Activated T-cell treated with anti-CD3 and anti-CD28 coated beads, Interleukin-2, amount 50 U/mL, for 72 hours (primary cell): ENCODE data around the gene DCTN4. TPM values are rescaled to one million over a fixed set of nuclear protein-coding genes. Genes with fewer than 3 reads are reported as not detected.

ENCODE experiments used
- ATAC-seq, 2 donors: fragments of 150-1000 bp; cut with Tn5 transposase; replicated peaks in 1 of 2; 2 replicates each; pipeline ENCODE4 v1.10.0; 2021; ENCODE audit warnings: moderate library complexity in 2 of 2, mild to moderate bottlenecking in 1 of 2
- DNase-seq, 2 donors: peaks; one replicate each; pipeline ENCODE4 v3.0.0; 2021 to 2022; ENCODE audit warnings: mixed read lengths in 1 of 2
- H3K27ac Mint-ChIP-seq: one replicate; pipeline ENCODE4 v1.8.0; 2022; ENCODE audit warnings: mild to moderate bottlenecking, moderate library complexity, mixed read lengths
- H3K27me3 Mint-ChIP-seq: one replicate; pipeline ENCODE4 v1.8.0; 2022; ENCODE audit warnings: low read depth, mixed read lengths
- H3K36me3 Mint-ChIP-seq, 2 donors: one replicate each; pipeline ENCODE4 v1.8.0; 2022; ENCODE audit warnings: mixed read lengths in 2 of 2, mild to moderate bottlenecking in 1 of 2; ENCODE audit not compliant: insufficient read depth in 2 of 2
- H3K4me1 Mint-ChIP-seq: one replicate; pipeline ENCODE4 v1.8.0; 2022; ENCODE audit warnings: low read depth, mixed read lengths
- H3K4me3 Mint-ChIP-seq, 2 donors: one replicate each; pipeline ENCODE4 v1.8.0; 2022; ENCODE audit warnings: mild to moderate bottlenecking in 2 of 2, mixed read lengths in 2 of 2, moderate library complexity in 2 of 2
- H3K9me3 Mint-ChIP-seq, 2 donors: one replicate each; pipeline ENCODE4 v1.8.0; 2022; ENCODE audit warnings: mixed read lengths in 2 of 2
- total RNA-seq, 2 donors: library from RNA; stranded (reverse); gene quantifications; one replicate each; pipeline ENCODE4 v1.2.3, GENCODE V29; 2022

DCTN4 gene
- total RNA-seq, 2 donors from 2014 or later, result 58.1 to 61.5 TPM

DNA sequence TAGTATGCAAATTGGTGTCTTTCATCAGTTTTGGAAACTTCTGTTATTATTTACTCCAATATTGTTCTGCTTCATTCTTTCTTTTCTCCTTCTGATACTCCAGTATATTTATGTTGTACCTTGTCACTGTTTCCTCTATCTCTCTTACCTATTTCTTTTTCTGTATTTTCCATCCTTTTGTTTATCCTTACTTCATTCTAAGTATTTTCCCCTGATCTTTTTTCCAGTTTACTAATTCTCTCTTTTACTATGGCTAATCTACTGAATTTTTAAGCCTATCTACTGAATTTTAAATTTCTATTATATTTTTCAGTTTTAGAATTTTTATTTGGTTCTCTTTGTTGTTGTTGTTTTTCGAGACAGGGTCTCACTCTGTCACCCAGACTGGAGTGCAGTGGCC is 27.1 kb upstream of the DCTN4 start:
- Mint-ChIP-seq H3K9me3 (peaks cover 3 to 4% of the 10 kb centered on the region in 2 donors), H3K36me3 (peaks cover 9 to 29% of the 10 kb centered on the region in 2 donors), H3K27ac (peak overlapping the region; percentile 16), H3K4me1 (peaks cover 91% of the 10 kb centered on the region), H3K27me3 (no peaks in the 10 kb centered on the region), H3K4me3 (peak overlapping the region in 1 of 2 donors; percentile 58)
- DNase-seq, result no peak
- ATAC-seq, result no peak

GRCh38 chr5:150783422-150783928 is 24.7 kb upstream of the DCTN4 start:
- Mint-ChIP-seq H3K9me3 (peaks cover 3 to 4% of the 10 kb centered on the region in 2 donors), H3K27me3 (no peaks in the 10 kb centered on the region), H3K4me3 (peak overlapping the region; percentile 63 to 98), H3K36me3 (peaks cover 11 to 26% of the 10 kb centered on the region in 2 donors), H3K4me1 (peaks cover 87% of the 10 kb centered on the region), H3K27ac (peak overlapping the region; percentile 100)
- DNase-seq (peak; percentile 69 to 77), ATAC-seq (peak; percentile 83 to 84)

DNA sequence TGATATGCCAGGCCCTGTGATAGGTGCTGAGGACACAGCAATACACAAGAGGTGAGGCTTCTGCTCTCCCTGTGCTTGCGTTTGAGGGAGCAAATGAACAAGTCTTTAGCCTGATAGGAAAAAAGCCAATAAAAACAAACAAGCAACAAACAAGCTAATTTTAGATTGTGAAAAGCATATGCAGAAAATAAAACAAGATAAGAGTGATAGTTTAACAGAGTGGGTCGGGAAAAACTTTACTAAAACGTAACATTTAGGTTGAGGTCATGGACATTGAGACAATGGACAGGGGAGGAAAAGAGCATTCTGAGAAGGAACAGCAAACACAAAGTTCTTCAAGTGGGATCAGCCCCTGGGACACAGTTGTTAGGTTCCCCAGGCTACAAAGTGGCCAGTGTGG is 24.0 kb upstream of the DCTN4 start:
- peaks cover 3 to 4% of the 10 kb centered on the region in 2 donors for H3K9me3 Mint-ChIP-seq
- peak overlapping the region; percentile 100 for H3K27ac Mint-ChIP-seq
- DNase-seq (no peak), ATAC-seq (no peak)
- H3K27me3 Mint-ChIP-seq, result no peaks in the 10 kb centered on the region
- H3K4me1 Mint-ChIP-seq, result peaks cover 90% of the 10 kb centered on the region
- H3K4me3 Mint-ChIP-seq, result peak overlapping the region; percentile 63 to 98
- H3K36me3 Mint-ChIP-seq, result peaks cover 11 to 26% of the 10 kb centered on the region in 2 donors

DNA sequence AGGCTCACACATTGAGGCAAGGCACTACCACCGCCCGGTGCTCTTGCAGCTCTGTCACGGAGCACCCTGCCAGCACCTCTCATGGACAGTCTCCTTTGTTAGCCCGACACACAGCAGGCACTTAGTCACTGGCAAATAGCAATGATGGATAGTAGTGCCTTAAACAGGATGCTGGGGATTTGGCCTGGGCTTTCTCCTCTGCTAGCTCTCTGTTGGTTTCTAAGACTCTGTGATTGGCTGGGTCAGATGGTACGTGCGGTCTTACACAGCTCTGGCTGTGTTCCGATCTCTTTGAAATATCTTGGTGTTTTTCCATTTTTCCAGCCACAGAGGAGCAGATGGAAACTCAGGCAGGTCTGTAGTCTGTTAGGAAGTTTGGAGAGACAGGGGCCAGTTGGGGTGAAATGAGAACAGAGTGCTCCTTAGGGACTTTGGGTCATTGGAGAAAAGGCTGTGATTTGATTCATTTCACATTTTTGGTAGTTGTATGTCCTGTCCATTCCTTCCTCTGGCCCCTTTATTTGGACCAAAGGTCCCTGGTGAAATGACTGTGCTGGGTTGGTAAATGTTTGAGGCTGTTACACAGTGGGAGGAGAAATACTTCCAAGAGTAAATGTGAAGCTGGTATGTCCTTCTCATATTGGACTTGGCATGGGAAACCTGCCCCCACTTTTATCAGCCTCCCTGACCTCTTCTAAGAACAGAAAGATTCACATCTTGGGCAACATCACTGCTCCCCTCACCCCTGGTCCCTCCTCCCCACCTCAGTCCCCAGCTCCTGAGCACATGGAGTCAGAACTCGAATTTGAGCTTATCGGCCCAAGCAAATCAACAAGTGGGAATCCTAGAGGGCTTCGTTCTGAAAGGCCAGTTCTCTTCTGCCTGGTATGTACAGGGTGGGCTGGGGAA is 23.1 kb upstream of the DCTN4 start:
- H3K4me3 Mint-ChIP-seq, result peak overlapping the region; percentile 63 to 98
- ATAC-seq, result no peak
- peaks cover 84% of the 10 kb centered on the region for H3K4me1 Mint-ChIP-seq
- no peak for DNase-seq
- H3K27ac Mint-ChIP-seq, result peak overlapping the region; percentile 100
- peaks cover 3 to 4% of the 10 kb centered on the region in 2 donors for H3K9me3 Mint-ChIP-seq
- H3K27me3 Mint-ChIP-seq, result no peaks in the 10 kb centered on the region
- peaks cover 11 to 21% of the 10 kb centered on the region in 2 donors for H3K36me3 Mint-ChIP-seq

DNA sequence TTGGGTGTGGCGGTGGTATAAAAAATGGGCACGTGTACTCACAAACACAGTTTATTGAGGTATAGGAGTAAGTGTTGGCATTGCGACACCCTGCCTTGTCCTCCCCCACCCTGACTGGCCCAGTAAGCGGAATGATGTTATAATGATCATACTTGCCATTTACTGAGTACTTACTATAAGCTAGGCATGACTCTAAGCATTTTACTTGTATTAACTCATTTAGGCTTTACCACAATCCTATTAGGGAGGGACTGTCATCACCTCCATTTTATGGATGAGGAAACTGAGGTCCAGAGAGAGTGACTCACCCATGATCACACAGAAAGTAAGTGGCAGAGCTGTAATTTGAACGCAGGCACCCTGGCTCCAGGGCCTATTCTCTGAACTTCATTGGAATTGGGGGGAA is 22.0 kb upstream of the DCTN4 start:
- Mint-ChIP-seq H3K9me3 (peaks cover under 1% of the 10 kb centered on the region in 2 donors), H3K27ac (peak overlapping the region; percentile 100), H3K4me1 (peaks cover 74% of the 10 kb centered on the region), H3K4me3 (peak overlapping the region; percentile 98 to 100), H3K27me3 (no peaks in the 10 kb centered on the region), H3K36me3 (peaks cover 5 to 9% of the 10 kb centered on the region in 2 donors)
- ATAC-seq (peak; percentile 2 to 4), DNase-seq (no peak)

DNA sequence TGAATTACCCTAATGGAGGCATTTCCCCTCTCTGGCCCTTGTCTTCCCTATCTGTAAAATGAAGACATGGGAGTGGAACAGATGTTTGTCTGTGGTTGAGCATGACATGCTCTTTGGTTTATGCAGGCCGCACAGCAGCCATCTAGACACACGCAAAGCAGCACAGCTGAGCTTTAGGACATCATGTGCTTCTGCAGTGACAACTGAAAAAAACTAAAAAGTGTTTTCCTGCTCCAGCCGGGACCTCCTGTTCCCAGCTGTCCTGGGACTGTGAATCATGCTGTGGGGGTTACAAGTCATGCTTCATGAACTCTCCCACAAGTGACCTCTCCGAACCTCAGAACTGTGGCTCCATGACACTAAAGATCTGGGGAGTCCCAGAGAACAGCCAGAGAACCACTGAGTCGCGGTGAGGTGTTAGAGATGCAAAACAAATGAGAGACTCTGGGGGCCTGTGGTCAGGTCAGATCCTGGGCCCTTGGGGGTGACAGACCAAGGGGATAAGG is 21.4 kb upstream of the DCTN4 start:
- peak; percentile 64 to 75 for DNase-seq
- no peaks in the 10 kb centered on the region for H3K9me3 Mint-ChIP-seq
- peak overlapping the region; percentile 100 for H3K27ac Mint-ChIP-seq
- ATAC-seq, result peak; percentile 49 to 59
- peak overlapping the region; percentile 98 to 100 for H3K4me3 Mint-ChIP-seq
- H3K36me3 Mint-ChIP-seq, result peaks cover 2 to 5% of the 10 kb centered on the region in 2 donors
- peaks cover 69% of the 10 kb centered on the region for H3K4me1 Mint-ChIP-seq
- peaks cover 5% of the 10 kb centered on the region for H3K27me3 Mint-ChIP-seq

DNA sequence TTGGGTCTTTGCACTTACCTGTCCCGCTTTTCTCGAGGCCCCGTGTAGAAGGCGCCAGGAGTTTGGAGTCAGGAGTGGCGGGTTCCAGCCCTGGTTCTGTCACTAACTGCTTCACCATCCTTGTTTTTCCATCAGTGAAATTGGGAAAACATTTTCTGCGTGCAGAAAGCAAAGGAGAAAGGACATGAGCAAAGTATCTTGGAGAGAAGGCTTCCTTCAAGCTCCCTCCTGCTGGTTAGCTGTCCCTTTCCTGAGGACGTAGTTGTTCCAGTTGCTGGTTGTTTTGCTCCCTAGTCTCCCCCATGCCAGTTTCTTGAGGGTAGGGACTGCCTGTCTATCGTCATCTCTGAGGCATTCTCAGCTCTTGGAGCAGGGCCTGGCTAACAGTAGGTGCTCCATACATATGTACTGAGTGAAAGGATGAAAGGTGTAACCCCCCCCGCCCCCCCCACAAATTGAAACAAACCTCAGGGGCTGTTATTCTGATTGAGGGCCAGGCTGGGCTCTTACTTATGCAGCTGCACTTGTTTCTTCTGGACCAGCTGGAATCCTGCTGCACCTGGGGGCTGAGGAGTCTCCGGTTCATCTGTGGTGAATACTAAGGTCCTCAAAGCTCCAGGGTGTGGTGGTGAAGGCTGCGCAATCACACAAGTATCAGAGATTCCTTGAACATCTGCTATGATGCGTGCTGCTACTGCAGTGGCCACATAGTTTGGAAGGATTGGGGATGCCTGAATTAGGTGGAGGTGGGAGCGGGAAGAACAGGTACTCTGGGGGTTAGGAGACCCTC is 20.8 kb upstream of the DCTN4 start:
- Mint-ChIP-seq H3K27ac (peak overlapping the region; percentile 100), H3K27me3 (peaks cover 5% of the 10 kb centered on the region), H3K36me3 (peaks cover 1 to 2% of the 10 kb centered on the region in 2 donors), H3K4me1 (peaks cover 63% of the 10 kb centered on the region), H3K4me3 (peak overlapping the region; percentile 98 to 100), H3K9me3 (no peaks in the 10 kb centered on the region)
- ATAC-seq (no peak), DNase-seq (no peak)

DNA sequence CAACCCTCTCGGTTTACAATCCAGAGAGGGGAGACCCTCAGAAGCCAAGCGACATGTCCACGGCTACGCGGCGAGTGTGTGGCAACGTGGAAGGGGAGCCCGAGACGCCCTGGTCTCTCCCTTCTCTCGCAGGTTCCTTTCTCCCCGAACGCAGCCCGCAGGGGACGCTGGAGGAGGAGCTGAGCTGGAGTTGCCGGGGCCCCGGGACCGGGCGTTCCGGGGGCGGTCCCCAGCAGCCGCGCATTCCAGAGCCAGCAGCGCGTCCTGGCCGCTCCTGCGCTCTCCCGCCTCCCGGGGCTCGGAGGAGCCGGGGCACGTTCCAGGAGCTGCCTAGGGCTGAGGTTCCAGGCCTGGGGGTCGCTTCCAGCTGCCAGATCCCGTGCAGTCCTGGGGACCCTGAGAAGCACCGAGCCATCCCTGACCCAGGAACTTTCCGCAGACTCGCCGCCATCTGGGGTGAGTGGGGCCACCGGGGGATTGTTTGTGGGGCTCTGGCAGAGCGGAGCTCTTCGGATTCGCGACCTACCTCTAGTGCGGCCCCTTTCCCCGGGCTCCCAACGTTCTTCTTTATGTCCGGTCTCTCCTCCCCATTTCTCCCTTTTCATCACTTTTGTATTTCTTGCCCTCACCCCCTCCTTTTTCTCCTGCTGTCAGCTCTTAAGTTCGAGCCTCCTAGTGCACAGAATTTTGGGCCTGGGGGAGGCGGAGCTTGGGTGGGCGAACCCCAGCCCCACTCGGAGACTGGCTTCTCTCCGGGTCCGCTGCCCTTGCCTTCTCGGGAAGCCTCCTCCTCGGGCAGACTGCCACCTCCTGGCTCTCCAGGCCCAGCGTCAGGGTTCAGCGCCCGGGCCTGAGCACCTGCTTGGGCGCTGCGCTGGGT is 19.9 kb upstream of the DCTN4 start, which contains the start of gene SMIM3:
TSS of gene SMIM3 (plus strand) at position 241 of the 880 bp plus-strand sequence. CDS start 16,684 bp downstream, outside the sequence.
- peak within 1 kb of the TSS; percentile 98 to 100 for H3K4me3 Mint-ChIP-seq
- H3K27me3 Mint-ChIP-seq, result peaks cover 5% of the 10 kb centered on the region
- H3K4me1 Mint-ChIP-seq, result peaks cover 55% of the 10 kb centered on the region

GRCh38 chr5:150778088-150778516 is 19.3 kb upstream of the DCTN4 start:
- Mint-ChIP-seq H3K27me3 (peaks cover 5% of the 10 kb centered on the region), H3K9me3 (no peaks in the 10 kb centered on the region), H3K36me3 (peaks cover 1 to 2% of the 10 kb centered on the region in 2 donors), H3K4me3 (peak overlapping the region; percentile 98 to 100), H3K4me1 (peaks cover 48% of the 10 kb centered on the region), H3K27ac (peak overlapping the region; percentile 79)
- no peak for DNase-seq
- no peak for ATAC-seq

More for the DNA sequence above, 19.9 kb upstream of the DCTN4 start, which contains the start of gene SMIM3:
- no peaks in the 10 kb centered on the region for H3K9me3 Mint-ChIP-seq
- peak within 1 kb of the TSS; percentile 95 for H3K27ac Mint-ChIP-seq
- ATAC-seq (peak; percentile 55 to 61), DNase-seq (peak; percentile 79 to 81)
- peaks cover 1 to 2% of the 10 kb centered on the region in 2 donors for H3K36me3 Mint-ChIP-seq

DNA sequence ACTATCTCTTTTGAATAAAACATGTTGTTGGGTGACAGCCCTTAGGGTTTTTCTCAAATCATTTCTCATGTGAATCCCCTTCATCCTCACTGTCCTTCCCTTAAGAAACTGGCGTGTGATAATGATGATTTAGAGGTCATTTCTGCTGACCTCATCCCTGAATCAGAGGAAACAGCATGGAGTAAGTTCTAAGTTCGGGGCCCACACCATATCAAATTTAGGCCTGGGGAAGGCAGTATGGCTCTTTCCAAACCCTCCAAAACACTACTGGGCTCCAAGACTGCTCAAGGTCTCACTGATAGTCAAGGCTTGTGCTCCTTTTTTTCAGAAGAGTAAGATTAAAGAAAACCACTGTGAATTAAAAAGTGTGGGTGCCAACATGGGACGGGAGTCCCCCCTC is 18.9 kb upstream of the DCTN4 start:
- peak overlapping the region; percentile 98 to 100 for H3K4me3 Mint-ChIP-seq
- peaks cover 5% of the 10 kb centered on the region for H3K27me3 Mint-ChIP-seq
- ATAC-seq, result no peak
- peak overlapping the region; percentile 79 for H3K27ac Mint-ChIP-seq
- no peak for DNase-seq
- peaks cover 44% of the 10 kb centered on the region for H3K4me1 Mint-ChIP-seq
- no peaks in the 10 kb centered on the region for H3K9me3 Mint-ChIP-seq
- H3K36me3 Mint-ChIP-seq, result peaks cover 1 to 2% of the 10 kb centered on the region in 2 donors

- peaks cover 9% of the 10 kb centered on the region for H3K4me1 Mint-ChIP-seq
- H3K27me3 Mint-ChIP-seq, result peaks cover 5% of the 10 kb centered on the region
- peaks cover 0 to 1% of the 10 kb centered on the region in 2 donors for H3K9me3 Mint-ChIP-seq
- no peak for ATAC-seq
- no peak for DNase-seq
- H3K27ac Mint-ChIP-seq, result no peak overlapping the region
- H3K36me3 Mint-ChIP-seq, result peaks cover 1 to 2% of the 10 kb centered on the region in 2 donors
- no peak overlapping the region for H3K4me3 Mint-ChIP-seq
Measured at GRCh38 chr5:150774145-150774544, 15.3 kb upstream of the DCTN4 start.
